NCI-H2107 treated with DMSO at 0.1 percent for 48 hours (cell line): Measurements from ENCODE around the gene RASSF7.

Experiments
- DNase-seq: peaks from one replicate; lab custom pipeline; 2025; ENCODE audit not compliant: unreplicated experiment; lab: John Stamatoyannopoulos, UW

The RASSF7 gene

DNA sequence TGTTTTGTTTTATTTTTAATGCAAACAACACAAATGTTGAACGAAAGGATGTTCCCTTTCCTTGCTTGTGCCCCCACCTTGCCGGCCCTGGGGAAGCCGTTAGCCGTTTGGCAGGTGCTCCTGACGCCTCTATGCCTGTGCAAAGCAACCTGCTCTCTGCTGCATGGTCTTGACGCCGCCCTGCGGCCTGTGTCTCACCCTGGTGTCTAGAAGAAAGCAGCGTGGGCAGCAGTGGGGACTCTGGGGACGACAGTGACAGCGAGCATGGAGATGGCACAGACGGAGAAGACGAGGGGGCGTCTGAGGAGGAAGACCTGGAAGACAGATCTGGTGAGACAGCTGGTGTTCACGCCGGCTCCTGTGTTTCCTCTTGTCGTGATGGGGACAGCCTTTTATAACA lies 21.0 kb downstream of the RASSF7 start:
- DNase-seq, result no peak

- DNase-seq, result no peak
Measured at GRCh38 chr11:584287-584686, 23.5 kb downstream of the RASSF7 start.

- DNase-seq, result no peak
Measured at GRCh38 chr11:586376-587316, 25.9 kb downstream of the RASSF7 start.

GRCh38 chr11:587546-587945 lies 26.8 kb downstream of the RASSF7 start:
- DNase-seq, result no peak

DNA sequence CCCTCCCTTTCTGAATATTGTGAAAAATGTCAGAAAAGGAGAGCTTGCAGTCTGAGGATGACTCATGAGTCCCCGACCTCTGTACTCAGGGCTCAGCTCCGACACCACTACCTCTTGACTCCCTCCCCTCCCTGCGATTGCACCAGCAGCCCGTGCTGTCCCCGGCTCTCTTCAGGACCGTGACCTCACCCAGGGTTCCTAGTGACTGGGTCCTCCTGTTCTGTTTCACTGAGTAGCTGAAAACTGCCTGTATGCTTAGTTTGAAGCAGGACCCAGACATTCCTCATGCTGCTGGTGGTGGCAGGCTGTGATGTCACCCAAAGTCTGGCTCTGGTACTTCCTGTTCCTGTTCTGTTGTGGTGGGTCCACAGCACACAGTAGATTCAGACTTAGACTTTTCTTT lies 27.2 kb downstream of the RASSF7 start:
- no peak for DNase-seq

- DNase-seq, result no peak
Measured at GRCh38 chr11:589798-590197, 29.0 kb downstream of the RASSF7 start.

DNA sequence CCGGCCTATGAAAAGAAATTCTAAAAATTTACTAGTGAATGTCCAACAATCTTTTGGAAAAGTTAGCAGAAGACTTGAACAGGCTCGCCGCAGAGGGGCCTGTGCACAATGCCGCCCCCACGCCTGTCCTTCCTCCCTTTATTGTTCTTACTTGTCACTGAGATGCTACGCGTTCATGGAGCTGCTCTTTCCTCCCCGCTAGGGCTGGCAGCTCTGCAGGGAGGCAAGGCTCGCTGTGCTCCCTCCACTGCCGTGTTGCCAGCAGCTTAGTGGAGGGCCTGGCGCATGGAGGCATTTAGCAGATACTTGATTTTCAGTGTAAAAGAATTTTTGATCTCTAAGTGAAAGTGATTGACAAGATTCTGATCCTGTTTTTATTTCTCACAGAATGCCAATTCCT lies 30.2 kb downstream of the RASSF7 start:
- DNase-seq, result no peak

DNA sequence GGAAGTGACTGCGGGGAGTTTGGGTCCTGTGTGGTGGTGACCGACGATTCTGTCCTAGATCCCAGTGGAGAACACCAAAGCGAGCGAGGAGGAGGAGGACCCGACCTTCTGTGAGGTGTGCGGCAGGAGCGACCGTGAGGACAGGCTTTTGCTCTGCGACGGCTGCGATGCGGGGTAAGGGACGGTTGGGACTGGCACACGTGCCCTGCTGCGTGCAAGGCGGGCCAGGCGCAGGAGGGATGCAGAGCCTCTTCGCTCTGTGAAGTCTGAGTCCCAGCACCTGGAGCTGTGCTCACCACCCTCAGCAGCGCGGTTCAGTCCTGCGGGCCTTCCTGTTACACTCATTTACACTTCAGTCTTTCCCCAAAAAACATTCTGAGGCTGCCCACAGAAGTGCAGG lies 31.7 kb downstream of the RASSF7 start:
- DNase-seq, result no peak

- DNase-seq, result no peak
Measured at GRCh38 chr11:592918-593317, 32.1 kb downstream of the RASSF7 start.

DNA sequence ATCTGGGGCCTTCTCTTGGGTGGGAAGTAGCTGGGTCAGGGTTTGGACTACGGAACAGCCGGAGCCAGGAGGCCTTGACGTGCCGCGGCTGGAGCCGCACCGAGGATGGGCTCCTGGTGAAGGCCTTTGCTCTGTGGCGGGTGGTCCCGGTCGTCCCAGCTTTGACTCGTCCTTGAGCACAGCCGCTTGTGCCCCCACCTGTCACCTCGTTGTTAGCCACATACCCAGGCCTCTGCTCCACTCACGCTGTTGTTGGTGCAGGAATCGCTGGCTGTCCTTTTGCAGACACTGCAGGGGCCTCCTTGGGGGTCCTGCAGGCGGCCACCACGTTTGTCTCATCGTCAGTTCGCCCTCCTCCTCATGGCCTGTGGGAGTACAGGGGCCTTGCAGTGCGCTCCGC lies 32.6 kb downstream of the RASSF7 start:
- DNase-seq, result no peak

- no peak for DNase-seq
Measured at GRCh38 chr11:595400-595799, 34.6 kb downstream of the RASSF7 start.

DNA sequence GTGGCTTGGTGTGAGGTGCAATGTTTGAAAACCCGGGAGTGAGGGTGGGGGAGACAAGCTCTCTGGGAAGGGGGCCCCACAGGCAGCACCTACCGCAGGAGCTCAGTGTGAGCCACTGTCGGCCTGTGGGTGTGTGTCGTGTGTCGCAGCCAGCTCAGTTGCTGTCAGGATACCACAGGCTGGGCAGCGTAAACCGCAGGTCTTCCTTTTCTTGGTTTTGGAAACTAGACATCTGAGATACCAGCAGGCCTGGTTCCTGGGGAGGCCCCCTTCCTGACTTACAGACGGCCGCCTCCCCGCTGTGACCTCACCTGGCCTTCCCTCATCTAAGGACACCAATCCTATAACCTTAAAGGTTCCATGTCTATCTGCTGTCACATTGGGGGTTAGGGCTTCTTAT lies 35.6 kb downstream of the RASSF7 start:
- DNase-seq, result no peak

- DNase-seq, result no peak
Measured at GRCh38 chr11:597166-597725, 36.5 kb downstream of the RASSF7 start.

- DNase-seq, result no peak
Measured at GRCh38 chr11:598005-598680, 37.4 kb downstream of the RASSF7 start.

DNA sequence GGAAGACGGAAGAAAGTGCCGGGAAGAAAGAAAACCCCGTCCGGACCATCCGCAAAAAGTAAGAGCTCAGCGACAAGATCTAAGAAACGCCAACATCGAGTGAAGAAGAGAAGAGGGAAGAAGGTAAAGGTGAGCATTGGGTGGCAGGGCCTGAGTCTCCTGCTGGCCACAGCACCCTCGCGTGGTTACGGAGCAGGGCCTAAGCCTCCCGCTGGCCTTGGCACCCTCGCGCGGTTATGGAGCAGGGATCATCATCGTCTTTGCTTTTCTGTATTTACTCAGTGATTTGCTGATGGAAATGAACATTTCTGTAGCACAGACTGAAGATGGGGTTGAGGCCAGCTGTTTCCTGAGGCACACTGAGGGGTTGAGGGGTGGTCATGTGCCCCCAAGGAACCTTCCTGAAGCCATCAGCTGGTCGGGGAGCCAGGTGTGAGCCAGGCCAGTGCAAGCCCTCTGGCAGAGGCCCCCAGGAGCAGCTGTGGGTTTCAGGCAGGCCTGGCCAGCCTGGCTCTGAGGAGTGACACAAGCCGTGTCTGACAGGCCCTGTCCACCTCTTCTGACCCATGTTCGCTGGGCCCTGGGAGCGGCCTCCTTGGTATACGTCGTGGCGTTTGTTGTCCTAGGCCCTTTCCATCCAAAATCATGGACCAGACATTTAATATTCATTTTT lies 40.9 kb downstream of the RASSF7 start:
- no peak for DNase-seq

- DNase-seq, result no peak
Measured at GRCh38 chr11:603154-603553, 42.4 kb downstream of the RASSF7 start.

DNA sequence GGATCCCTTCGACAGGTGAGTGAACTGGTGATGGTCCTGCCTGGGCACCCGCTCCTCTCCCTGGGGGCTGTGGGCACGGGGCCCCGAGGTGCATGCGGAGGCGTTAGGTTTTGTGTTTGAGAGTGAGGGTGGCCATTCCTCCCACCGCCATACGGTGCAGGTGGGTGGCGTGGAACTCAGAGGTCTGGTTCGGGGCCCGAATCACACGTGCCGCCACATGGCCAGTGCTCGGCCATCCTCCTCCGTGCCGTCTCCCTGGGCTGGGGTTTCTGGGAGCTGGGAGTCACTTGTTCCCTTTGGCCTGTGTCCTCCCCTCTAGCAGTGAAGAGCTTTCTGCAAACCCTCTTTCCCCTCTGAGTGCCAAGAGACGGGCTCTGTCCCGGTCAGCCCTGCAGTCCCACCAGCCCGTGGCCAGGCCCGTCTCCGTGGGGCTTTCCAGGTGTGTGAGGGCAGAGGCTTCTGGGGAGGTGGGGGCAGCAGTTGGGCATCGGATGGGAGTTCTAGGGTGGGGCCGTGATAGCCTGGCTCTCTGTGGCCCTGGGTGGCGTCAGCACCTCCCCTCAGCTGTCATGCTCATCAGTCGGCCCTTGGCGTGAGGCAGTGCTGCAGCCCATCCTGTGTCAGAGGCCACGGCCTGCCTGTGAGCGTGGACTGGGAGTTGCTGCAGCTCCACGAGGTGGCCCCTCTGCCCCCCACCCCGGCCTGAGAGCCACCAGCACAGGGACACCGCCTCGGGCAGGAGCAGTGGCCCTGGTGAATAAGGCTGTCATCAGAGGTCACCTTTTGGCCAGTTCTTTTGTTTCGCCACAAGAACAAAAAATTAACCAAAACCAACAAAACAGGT lies 44.7 kb downstream of the RASSF7 start:
- DNase-seq, result no peak

DNA sequence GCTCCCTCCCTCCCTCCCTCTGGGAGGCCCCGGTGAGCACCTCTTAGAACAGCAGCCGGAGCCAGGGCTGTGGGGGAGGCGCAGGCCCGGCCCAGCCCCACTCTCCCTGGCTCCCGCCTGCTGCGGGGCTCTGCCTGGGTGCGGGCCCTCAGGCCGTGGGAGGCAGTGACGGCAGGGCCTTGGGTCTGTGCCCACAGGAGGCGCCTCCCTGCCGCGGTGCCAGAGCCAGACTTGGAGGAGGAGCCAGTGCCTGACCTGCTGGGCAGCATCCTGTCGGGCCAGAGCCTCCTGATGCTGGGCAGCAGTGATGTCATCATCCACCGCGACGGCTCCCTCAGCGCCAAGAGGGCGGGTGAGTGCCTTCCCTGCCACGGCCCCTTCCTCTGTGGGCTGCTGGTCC lies 45.5 kb downstream of the RASSF7 start:
- DNase-seq, result no peak

DNA sequence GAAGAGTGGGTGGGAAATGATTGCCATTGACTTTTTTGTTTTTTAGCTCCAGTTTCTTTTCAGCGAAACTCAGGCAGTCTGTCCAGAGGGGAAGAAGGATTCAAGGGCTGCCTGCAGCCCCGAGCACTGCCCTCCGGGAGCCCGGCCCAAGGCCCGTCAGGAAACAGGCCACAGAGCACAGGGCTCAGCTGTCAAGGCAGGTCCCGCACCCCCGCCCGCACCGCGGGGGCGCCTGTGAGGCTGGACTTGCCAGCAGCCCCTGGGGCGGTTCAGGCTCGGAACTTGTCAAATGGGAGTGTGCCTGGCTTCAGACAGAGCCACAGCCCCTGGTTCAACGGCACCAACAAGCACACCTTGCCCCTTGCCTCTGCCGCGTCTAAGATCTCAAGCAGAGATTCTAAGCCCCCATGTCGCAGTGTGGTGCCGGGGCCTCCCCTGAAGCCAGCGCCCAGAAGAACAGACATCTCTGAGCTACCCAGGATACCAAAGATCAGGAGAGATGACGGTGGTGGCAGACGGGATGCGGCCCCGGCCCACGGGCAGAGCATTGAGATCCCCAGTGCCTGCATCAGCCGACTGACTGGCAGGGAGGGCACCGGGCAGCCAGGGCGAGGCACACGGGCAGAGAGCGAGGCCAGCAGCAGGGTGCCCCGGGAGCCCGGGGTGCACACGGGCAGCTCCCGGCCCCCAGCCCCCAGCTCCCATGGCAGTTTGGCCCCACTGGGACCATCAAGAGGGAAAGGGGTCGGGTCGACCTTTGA lies 46.4 kb downstream of the RASSF7 start:
- DNase-seq, result no peak
